Ishikawa (cell line): Measurements from ENCODE around the gene NKAIN2.

Source experiments
- CEBPB ChIP-seq: IDR thresholded peaks from 2 replicates; pipeline ENCODE4 v1.6.1; 2012
- EP300 ChIP-seq: IDR thresholded peaks from 2 replicates; pipeline ENCODE4 v1.6.1; 2012; ENCODE audit warnings: borderline replicate concordance
- FOXM1 ChIP-seq: IDR thresholded peaks from 2 replicates; pipeline ENCODE4 v1.6.1; 2012; ENCODE audit warnings: low read depth, borderline replicate concordance
- NFIC ChIP-seq: IDR thresholded peaks from 2 replicates; pipeline ENCODE4 v1.6.1; 2012
- RAD21 ChIP-seq: IDR thresholded peaks from 2 replicates; pipeline ENCODE4 v1.6.1; 2012; ENCODE audit warnings: low read depth
- TAF1 ChIP-seq: IDR thresholded peaks from 2 replicates; pipeline ENCODE4 v1.6.1; 2012; ENCODE audit warnings: low read depth, mild to moderate bottlenecking
- TCF12 ChIP-seq: IDR thresholded peaks from 2 replicates; pipeline ENCODE4 v1.6.1; 2012; ENCODE audit warnings: low read depth
- TEAD4 ChIP-seq: IDR thresholded peaks from 2 replicates; pipeline ENCODE4 v1.6.1; 2012
- YY1 ChIP-seq: IDR thresholded peaks from 2 replicates; pipeline ENCODE4 v1.6.1; 2012; ENCODE audit warnings: low read depth
- TF ChIP-seq, protein P1 (sequence below): IDR thresholded peaks from 2 replicates; pipeline ENCODE4 v1.6.1; 2012
- TF ChIP-seq, protein P2 (sequence below): IDR thresholded peaks from 2 replicates; pipeline ENCODE4 v1.6.1; 2012
- TF ChIP-seq, protein P3 (sequence below): IDR thresholded peaks from 2 replicates; pipeline ENCODE4 v1.6.1; 2012; ENCODE audit warnings: low read depth, mild to moderate bottlenecking

DNA sequence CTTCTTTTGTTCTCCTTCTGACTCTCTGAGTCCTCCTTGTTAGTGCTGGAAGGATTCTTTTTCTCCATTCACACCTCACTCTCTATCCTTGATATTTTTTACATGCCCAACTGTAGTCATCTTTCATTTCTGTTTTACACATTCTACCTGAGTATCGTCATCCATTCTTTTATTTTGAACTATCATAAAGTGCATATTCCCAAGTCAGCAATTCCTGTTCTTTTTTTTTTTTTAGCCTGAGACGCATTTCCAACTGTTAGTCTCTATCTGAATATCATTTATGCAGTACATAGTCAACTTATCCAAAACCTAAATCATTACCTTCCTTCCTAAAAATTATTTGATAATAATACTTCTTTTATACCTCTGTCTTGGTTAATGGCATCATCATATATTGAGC is 207.5 kb downstream of the NKAIN2 start:
- TF ChIP-seq RAD21 (no peak), EP300 (no peak), TCF12 (no peak), TAF1 (no peak), NFIC (no peak), FOXM1 (no peak), YY1 (no peak), TEAD4 (no peak), CEBPB (no peak)
- TF ChIP-seq, protein P1, sequence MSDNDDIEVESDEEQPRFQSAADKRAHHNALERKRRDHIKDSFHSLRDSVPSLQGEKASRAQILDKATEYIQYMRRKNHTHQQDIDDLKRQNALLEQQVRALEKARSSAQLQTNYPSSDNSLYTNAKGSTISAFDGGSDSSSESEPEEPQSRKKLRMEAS = no peak
- TF ChIP-seq, protein P2, sequence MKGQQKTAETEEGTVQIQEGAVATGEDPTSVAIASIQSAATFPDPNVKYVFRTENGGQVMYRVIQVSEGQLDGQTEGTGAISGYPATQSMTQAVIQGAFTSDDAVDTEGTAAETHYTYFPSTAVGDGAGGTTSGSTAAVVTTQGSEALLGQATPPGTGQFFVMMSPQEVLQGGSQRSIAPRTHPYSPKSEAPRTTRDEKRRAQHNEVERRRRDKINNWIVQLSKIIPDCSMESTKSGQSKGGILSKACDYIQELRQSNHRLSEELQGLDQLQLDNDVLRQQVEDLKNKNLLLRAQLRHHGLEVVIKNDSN = no peak
- TF ChIP-seq, protein P3, sequence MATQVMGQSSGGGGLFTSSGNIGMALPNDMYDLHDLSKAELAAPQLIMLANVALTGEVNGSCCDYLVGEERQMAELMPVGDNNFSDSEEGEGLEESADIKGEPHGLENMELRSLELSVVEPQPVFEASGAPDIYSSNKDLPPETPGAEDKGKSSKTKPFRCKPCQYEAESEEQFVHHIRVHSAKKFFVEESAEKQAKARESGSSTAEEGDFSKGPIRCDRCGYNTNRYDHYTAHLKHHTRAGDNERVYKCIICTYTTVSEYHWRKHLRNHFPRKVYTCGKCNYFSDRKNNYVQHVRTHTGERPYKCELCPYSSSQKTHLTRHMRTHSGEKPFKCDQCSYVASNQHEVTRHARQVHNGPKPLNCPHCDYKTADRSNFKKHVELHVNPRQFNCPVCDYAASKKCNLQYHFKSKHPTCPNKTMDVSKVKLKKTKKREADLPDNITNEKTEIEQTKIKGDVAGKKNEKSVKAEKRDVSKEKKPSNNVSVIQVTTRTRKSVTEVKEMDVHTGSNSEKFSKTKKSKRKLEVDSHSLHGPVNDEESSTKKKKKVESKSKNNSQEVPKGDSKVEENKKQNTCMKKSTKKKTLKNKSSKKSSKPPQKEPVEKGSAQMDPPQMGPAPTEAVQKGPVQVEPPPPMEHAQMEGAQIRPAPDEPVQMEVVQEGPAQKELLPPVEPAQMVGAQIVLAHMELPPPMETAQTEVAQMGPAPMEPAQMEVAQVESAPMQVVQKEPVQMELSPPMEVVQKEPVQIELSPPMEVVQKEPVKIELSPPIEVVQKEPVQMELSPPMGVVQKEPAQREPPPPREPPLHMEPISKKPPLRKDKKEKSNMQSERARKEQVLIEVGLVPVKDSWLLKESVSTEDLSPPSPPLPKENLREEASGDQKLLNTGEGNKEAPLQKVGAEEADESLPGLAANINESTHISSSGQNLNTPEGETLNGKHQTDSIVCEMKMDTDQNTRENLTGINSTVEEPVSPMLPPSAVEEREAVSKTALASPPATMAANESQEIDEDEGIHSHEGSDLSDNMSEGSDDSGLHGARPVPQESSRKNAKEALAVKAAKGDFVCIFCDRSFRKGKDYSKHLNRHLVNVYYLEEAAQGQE = no peak
